ENCODE measurements around the gene ABCG1. TPM values are rescaled to one million over a fixed set of nuclear protein-coding genes. Genes with fewer than 3 reads are reported as not detected.

The ABCG1 gene
- total and polyA plus RNA-seq, 8 donors: 3.1 to 65.9 (median 15.6) TPM

GRCh38 chr21:42300045-42300583 lies 81.2 kb downstream of the ABCG1 start:
- intact Hi-C loops (cut with DNase I; ENCODE audit: low total_unique reads): loop anchor here (10.0 kb wide), 1 partner anchor 145 kb away; no protein-coding TSS in a partner anchor
- Histone ChIP-seq H3K27ac (no peak overlapping the region), H3K9me3 (no peaks in the 10 kb centered on the region), H3K27me3 (peaks cover 0 to 8% (median 0%) of the 10 kb centered on the region in 3 donors), H3K4me3 (no peak overlapping the region), H3K4me1 (peaks cover 0 to 4% (median 0%) of the 10 kb centered on the region in 4 donors), H3K36me3 (peaks cover 0 to 25% (median 25%) of the 10 kb centered on the region in 4 donors)
- TF ChIP-seq EP300 (IDR thresholded peaks at IDR 0.05) (no peak), POLR2AphosphoS5 (IDR thresholded peaks at IDR 0.05) (no peak), CTCF (IDR thresholded peaks at IDR 0.05) (no peak), POLR2A (IDR thresholded peaks at IDR 0.05) (no peak)
- WGBS, 5 donors: 84 to 89% (median 87%) methylated on average over 7 of the region's 7 CpGs
- no peak for DNase-seq

- peak overlapping the region in 4 of 5 donors; percentile 42 to 68 (median 52) for H3K27ac ChIP-seq
- no peaks in the 10 kb centered on the region for H3K9me3 ChIP-seq
- intact Hi-C loops (cut with DNase I; ENCODE audit: low total_unique reads): loop anchor here (10.0 kb wide), 1 partner anchor 144 kb away; no protein-coding TSS in a partner anchor
- DNase-seq: no peak
- 82 to 92% (median 89%) methylated on average over 9 of the region's 9 CpGs for WGBS, 5 donors
- peaks cover 0 to 21% (median 18%) of the 10 kb centered on the region in 4 donors for H3K36me3 ChIP-seq
- H3K4me1 ChIP-seq: peaks cover 0 to 4% (median 0%) of the 10 kb centered on the region in 4 donors
- H3K27me3 ChIP-seq: peaks cover 0 to 15% (median 0%) of the 10 kb centered on the region in 3 donors
- H3K4me3 ChIP-seq: no peak overlapping the region
- TF ChIP-seq CTCF (IDR thresholded peaks at IDR 0.05): no peak
Observed at GRCh38 chr21:42300956-42301355, 82.0 kb downstream of the ABCG1 start.

GRCh38 chr21:42301371-42302075 lies 82.6 kb downstream of the ABCG1 start:
- H3K4me3 ChIP-seq: no peak overlapping the region
- 66 to 83% (median 81%) methylated on average over 10 to 20 of the region's 20 CpGs for WGBS, 5 donors
- H3K36me3 ChIP-seq: peaks cover 0 to 15% (median 12%) of the 10 kb centered on the region in 4 donors
- peaks cover 0 to 4% (median 0%) of the 10 kb centered on the region in 4 donors for H3K4me1 ChIP-seq
- intact Hi-C loops (cut with DNase I; ENCODE audit: low total_unique reads): loop anchor here (10.0 kb wide), 1 partner anchor 143 kb away; no protein-coding TSS in a partner anchor
- peak overlapping the region in 4 of 5 donors; percentile 46 to 68 (median 52) for H3K27ac ChIP-seq
- no peaks in the 10 kb centered on the region for H3K9me3 ChIP-seq
- DNase-seq: peak in 1 of 2 donors; percentile 54
- TF ChIP-seq EP300 (IDR thresholded peaks at IDR 0.05) (no peak), POLR2AphosphoS5 (IDR thresholded peaks at IDR 0.05) (no peak), POLR2A (IDR thresholded peaks at IDR 0.05) (no peak), CTCF (IDR thresholded peaks at IDR 0.05) (no peak)
- peaks cover 0 to 20% (median 0%) of the 10 kb centered on the region in 3 donors for H3K27me3 ChIP-seq

- no peaks in the 10 kb centered on the region for H3K9me3 ChIP-seq
Observed at GRCh38 chr21:42302076-42302650, 83.2 kb downstream of the ABCG1 start.

More at GRCh38 chr21:42302076-42302650, 83.2 kb downstream of the ABCG1 start:
- peaks cover 0 to 26% (median 0%) of the 10 kb centered on the region in 3 donors for H3K27me3 ChIP-seq
- no peak for TF ChIP-seq CTCF (IDR thresholded peaks at IDR 0.05)
- TF ChIP-seq POLR2A (IDR thresholded peaks at IDR 0.05): no peak
- no peak for TF ChIP-seq EP300 (IDR thresholded peaks at IDR 0.05)
- H3K4me1 ChIP-seq: peaks cover 0 to 4% (median 0%) of the 10 kb centered on the region in 4 donors
- H3K4me3 ChIP-seq: no peak overlapping the region
- DNase-seq: no peak
- WGBS, 5 donors: 52 to 71% (median 59%) methylated on average over 12 of the region's 12 CpGs
- peaks cover 0 to 9% (median 6%) of the 10 kb centered on the region in 4 donors for H3K36me3 ChIP-seq
- H3K27ac ChIP-seq: peak overlapping the region in 3 of 5 donors; percentile 46 to 68 (median 48)
- intact Hi-C loops (cut with DNase I; ENCODE audit: low total_unique reads): loop anchor here (10.0 kb wide), 1 partner anchor 143 kb away; no protein-coding TSS in a partner anchor

All from stomach (tissue), 9 donors.